GM18519 (cell line): Measurements from ENCODE around the gene OR5C1.
"Not testable (repeated sequence)": the region's sequence is repeated elsewhere in the genome, so short reads cannot be mapped to it uniquely, and the experiment has no call there.

Experiments
- ATAC-seq: cut with Tn5 transposase; IDR thresholded peaks from one replicate; pipeline ENCODE4 v1.9.1; 2021; ENCODE audit warnings: mild to moderate bottlenecking, moderate library complexity; ENCODE audit not compliant: unreplicated experiment, low FRiP score

OR5C1 gene

GRCh38 chr9:122788831-122789230, at the start of gene OR5C1:
Gene OR5C1 (plus strand): TSS chr9:122788933. CDS start chr9:122788933, 0 bp downstream.
- no peak for ATAC-seq

DNA sequence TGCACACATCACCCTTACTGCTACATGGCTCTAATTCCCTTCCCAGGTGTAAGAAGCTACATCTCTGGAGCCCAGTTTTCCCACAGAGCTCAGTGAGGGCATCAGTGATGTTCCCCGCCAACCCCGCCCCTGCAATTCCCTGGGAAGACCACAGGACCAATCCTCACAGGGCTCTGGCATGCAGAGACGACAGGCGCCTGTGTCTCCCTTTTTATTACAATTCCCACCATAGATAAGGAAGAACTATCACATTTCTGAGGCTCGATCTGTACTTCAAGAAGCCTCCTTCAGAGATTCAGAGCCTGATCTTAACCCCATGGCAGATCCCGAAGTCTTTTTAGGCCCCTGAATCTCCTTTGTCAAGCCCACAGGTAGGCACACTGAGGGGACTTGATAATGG, 46.7 kb upstream of the OR5C1 start, which contains the start of gene OR1L6:
TSS of gene OR1L6 (plus strand) at position 301 of the 400 bp plus-strand sequence. CDS start 7,545 bp downstream, outside the sequence.
- ATAC-seq: no peak

GRCh38 chr9:122754825-122755224, 33.9 kb upstream of the OR5C1 start:
- ATAC-seq: no peak

DNA sequence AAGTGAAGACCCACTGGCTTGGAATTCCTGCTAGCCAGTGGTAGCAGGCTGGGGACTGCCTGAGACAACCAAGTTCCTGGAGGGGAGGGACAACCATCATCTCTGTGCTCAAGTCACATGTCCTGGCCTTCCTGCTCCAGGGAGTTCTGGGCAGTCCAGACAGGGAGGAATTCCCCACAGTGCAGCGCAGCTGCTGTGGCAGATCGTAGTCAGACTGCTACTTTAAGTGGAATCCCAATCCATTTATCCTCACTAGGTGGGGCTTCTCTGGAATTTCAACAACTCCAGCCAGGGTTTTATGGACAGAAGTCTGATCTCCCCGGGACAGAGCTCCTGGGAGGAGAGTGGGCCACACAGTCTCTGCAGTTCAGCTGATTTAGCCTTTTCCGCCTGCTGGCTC, 20.9 kb upstream of the OR5C1 start:
- ATAC-seq: no peak

GRCh38 chr9:122777052-122777451, 11.7 kb upstream of the OR5C1 start:
- no peak for ATAC-seq

DNA sequence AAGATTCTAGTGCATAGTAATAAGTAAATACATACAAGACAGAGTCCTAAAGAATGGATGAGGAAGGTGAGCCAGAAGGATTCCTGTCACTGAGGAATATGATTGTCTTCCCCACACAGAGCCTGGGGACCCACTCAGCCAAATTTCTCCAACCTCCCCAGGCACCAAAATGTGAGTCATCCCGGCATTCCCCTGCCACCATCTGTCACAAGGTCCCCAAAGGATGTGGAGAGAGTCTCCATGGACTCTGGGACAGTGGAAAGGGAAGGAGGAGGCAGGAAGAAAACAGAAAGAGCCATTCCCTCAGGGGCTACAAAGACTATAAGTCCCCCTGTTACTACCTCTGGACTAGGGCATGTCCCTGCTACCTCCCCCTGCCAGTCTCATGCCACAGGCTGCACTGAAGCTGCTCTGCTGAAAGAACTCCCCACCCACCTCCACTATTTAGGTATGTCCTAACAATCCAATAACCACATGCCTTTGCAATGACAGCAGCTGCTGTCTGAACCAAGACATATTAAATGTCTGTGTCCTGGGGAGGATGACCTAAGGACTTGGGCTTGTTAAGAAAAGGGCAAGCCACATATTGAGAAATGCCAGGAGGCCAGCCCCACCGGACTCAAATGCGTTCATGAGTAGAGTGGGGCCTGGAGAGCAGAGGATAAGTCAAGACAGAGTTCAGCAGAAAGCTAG, 10.7 kb upstream of the OR5C1 start:
- no peak for ATAC-seq

- ATAC-seq: no peak
Measured at GRCh38 chr9:122779181-122779580, 9.6 kb upstream of the OR5C1 start.

DNA sequence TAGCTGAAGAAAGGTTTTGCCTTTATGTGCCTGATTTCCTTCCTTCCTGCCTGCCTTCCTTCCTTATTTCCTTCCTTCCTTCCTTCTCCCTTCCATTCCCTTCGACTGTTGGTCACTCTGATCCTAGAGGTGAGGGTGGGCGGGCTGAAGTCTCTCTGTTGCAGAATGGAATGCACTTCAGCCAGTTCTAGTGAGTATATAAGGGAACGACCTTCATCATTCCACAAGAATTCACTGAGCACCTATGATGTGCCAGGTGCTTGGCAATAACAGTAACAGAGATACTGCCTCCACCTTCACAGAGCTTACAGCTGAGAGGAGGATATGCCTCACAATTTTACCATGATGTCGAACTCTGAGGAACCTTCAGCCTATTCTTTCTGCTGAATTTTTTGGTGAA, 8.7 kb upstream of the OR5C1 start:
- no peak for ATAC-seq

DNA sequence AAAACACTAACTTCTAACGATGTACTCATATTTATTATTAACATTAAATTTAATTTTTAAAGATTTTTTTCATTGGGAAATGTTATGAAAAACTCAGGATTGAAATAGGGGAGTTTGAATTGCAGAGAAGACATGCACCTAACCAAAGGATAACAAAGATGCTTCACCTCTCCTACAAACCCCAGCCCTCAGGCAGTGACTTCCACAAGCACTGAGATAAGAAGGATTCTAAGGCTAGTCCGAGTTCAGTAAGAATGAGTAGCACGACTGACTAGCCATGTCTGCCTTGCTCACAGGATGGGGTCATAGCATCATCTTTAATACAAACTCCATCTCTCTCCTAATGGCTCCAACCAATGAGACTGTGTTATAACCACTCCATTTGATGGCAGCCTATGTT, 7.1 kb upstream of the OR5C1 start:
- ATAC-seq: no peak

DNA sequence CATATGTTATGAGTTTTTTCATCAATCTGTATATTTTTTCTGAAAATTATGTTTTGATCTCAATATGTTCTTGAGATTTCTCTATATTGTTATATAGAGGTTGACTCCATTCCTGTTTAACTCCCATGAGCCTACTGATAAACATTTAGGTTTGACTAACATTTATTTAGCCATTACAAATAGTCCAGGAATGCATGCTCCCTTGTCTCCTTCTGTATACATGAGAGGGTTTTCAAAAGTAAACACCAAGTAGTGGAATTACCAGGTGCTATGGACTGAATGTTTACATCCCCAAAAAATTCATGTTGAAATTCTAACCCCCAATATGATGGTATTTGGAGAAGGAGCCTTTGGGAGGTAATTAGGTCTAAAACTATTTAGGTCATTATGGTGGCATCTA, 3.5 kb upstream of the OR5C1 start:
- ATAC-seq: no peak

DNA sequence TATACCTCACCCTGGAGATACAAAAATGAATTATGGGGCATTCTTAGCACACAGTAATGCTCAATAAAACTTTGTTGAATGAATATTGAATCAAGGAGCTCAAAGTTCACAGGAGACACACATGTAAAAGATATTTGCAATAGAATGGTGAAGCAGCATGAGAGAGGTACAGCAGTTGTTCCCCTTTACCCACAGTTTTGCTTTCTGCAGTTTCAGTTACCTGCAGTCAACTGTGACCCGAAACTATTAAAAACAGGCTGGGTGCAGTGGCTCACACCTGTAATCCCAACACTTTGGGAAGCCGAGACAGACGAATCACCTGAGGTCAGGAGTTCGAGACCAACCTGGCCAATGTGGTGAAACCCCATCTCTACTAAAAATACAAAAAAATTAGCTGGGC, 2.4 kb upstream of the OR5C1 start:
- no peak for ATAC-seq

- no peak for ATAC-seq
Measured at GRCh38 chr9:122789256-122790046, 718 bp downstream of the OR5C1 start.

GRCh38 chr9:122791872-122792669, 3.3 kb downstream of the OR5C1 start:
- ATAC-seq: no peak

DNA sequence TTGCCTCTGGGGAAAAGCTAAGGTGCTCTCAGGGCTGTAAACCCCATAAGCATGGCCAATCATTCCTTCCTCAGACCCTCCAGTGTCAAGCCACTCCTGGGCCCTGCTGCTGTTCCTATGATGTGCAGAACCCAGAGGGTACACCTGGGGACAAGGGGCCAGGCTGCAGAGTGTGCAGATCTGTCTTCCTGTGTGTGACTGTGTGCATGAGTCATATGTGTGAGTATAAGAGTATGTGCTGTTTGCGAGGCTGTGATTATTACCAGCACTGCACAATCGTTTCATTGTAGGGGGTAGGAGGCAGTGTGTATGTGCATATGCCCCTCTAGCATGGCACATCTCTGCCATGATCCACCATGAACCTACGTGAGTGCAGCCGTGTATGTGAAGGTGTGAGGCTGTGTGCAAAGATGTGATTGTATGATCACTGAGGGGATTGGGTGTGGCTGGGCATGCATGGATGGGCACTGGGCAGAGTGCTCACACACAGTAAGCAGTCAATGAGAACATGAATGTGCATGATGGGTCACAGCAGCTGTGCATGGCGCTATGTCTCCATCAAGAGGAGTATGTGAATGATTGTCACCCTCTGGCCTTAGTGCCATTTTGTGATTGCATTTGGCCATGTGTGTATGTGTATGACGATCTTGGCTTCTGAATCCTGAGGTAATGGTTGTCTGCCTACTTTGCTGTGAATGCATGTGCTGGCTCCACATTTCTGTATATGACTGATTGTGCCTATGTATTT, 8.8 kb downstream of the OR5C1 start:
- no peak for ATAC-seq

DNA sequence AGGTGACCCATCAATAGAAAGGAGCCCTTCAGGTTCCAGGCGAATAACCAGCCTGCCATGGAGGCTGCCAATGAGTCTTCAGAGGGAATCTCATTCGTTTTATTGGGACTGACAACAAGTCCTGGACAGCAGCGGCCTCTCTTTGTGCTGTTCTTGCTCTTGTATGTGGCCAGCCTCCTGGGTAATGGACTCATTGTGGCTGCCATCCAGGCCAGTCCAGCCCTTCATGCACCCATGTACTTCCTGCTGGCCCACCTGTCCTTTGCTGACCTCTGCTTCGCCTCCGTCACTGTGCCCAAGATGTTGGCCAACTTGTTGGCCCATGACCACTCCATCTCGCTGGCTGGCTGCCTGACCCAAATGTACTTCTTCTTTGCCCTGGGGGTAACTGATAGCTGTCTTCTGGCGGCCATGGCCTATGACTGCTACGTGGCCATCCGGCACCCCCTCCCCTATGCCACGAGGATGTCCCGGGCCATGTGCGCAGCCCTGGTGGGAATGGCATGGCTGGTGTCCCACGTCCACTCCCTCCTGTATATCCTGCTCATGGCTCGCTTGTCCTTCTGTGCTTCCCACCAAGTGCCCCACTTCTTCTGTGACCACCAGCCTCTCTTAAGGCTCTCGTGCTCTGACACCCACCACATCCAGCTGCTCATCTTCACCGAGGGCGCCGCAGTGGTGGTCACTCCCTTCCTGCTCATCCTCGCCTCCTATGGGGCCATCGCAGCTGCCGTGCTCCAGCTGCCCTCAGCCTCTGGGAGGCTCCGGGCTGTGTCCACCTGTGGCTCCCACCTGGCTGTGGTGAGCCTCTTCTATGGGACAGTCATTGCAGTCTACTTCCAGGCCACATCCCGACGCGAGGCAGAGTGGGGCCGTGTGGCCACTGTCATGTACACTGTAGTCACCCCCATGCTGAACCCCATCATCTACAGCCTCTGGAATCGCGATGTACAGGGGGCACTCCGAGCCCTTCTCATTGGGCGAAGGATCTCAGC, 11.6 kb downstream of the OR5C1 start, which contains the start of gene OR1K1:
TSS of gene OR1K1 (plus strand) at position 58 of the 995 bp plus-strand sequence. CDS start at position 58, 0 bp downstream.
- ATAC-seq: no peak

- ATAC-seq: no peak
Measured at GRCh38 chr9:122806661-122807060, 17.9 kb downstream of the OR5C1 start.

DNA sequence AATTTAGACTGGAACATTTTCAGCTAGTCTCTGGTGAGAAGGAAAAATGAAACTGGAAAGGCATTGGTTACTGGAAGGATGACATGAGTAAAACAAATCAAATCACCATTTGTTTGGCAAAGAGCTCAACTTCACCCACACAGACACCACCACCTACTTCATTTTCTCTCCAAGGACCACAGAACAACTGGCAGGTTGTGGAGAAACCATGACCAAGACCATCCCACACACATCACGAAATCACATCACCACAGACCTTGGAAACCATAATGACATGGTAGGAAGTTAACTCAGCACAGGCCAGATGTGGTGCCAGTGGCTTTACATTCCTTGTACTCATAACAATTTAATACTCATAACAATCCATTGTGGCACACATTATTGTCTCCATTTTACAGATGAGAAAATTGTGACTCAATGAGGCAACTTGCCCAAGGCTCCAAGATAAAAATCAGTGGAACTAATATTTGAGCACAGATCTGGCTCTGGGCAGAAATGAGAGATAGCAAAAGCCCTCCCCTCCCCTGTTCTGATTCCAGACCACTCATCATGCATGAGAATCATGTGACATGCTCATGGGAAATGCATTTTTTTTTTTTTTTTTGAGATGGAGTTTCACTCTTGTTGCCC, 18.7 kb downstream of the OR5C1 start:
- no peak for ATAC-seq

- no peak for ATAC-seq
Measured at GRCh38 chr9:122808141-122808540, 19.4 kb downstream of the OR5C1 start.

DNA sequence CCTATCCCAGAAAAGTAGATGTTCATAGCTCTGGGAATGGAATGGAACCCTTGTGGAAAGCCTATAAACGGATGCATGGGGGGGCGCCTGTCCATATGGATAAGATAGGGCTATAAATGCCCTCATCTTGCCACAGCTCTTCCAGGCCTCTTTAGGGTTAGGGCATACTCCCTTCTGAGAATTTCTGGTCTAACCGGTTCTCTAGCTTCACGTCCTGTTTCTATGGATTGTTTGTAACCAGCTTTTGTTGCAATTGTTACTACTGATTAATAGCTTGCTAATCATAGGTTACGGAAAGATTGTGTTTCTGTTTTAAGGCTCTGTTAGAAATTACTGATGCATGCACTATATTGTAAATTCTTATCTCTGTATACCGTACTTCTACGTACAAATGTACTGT, 20.5 kb downstream of the OR5C1 start:
- ATAC-seq: not testable (repeated sequence)
